ENCODE measurements around the gene THY1. TPM values are rescaled to one million over a fixed set of nuclear protein-coding genes. Genes with fewer than 3 reads are reported as not detected.
"Not testable (repeated sequence)": the region's sequence is repeated elsewhere in the genome, so short reads cannot be mapped to it uniquely, and the experiment has no call there.

Gene THY1
- total RNA-seq, 2 experiments from 2014 or later: 0.15 TPM; not detected in 1

- DNase-seq: no peak
- POLR2A ChIA-PET: no interaction called here
- CTCF ChIA-PET: no interaction called here
Observed at GRCh38 chr11:119453881-119454280, 30.9 kb upstream of the THY1 start.

GRCh38 chr11:119450590-119451326 is 27.8 kb upstream of the THY1 start:
- CTCF ChIA-PET: no interaction called here
- H3K4me1 Mint-ChIP-seq: peaks cover 1% of the 10 kb centered on the region
- no peak for DNase-seq
- no peak overlapping the region for H3K27ac Mint-ChIP-seq
- H3K4me3 Mint-ChIP-seq: no peak overlapping the region
- POLR2A ChIA-PET: no interaction called here
- H3K27me3 Mint-ChIP-seq: peaks cover 15% of the 10 kb centered on the region
- H3K36me3 Mint-ChIP-seq (ENCODE audit: low read depth): no peaks in the 10 kb centered on the region
- no peaks in the 10 kb centered on the region for H3K9me3 Mint-ChIP-seq

More at GRCh38 chr11:119453881-119454280, 30.9 kb upstream of the THY1 start:
- H3K4me3 Mint-ChIP-seq: no peak overlapping the region
- no peaks in the 10 kb centered on the region for H3K9me3 Mint-ChIP-seq
- no peaks in the 10 kb centered on the region for H3K36me3 Mint-ChIP-seq (ENCODE audit: low read depth)
- peaks cover 17% of the 10 kb centered on the region for H3K27me3 Mint-ChIP-seq
- no peaks in the 10 kb centered on the region for H3K4me1 Mint-ChIP-seq
- no peak overlapping the region for H3K27ac Mint-ChIP-seq

- no peaks in the 10 kb centered on the region for H3K9me3 Mint-ChIP-seq
- H3K27ac Mint-ChIP-seq: no peak overlapping the region
- no peaks in the 10 kb centered on the region for H3K36me3 Mint-ChIP-seq (ENCODE audit: low read depth)
- ChIA-PET POLR2A (no interaction called here), CTCF (no interaction called here)
- no peak for DNase-seq
- no peak overlapping the region for H3K4me3 Mint-ChIP-seq
- peaks cover 1% of the 10 kb centered on the region for H3K4me1 Mint-ChIP-seq
- H3K27me3 Mint-ChIP-seq: peaks cover 13% of the 10 kb centered on the region
Observed at GRCh38 chr11:119449498-119449897, 26.5 kb upstream of the THY1 start.

GRCh38 chr11:119448380-119448779 is 25.4 kb upstream of the THY1 start:
- no peaks in the 10 kb centered on the region for H3K9me3 Mint-ChIP-seq
- H3K4me3 Mint-ChIP-seq: no peak overlapping the region
- ChIA-PET CTCF (interaction anchor here (1.4 kb wide), 1 partner anchor 27 kb away, joined by 3 read pairs; no protein-coding TSS in a partner anchor), POLR2A (no interaction called here)
- DNase-seq: no peak
- peaks cover 1% of the 10 kb centered on the region for H3K4me1 Mint-ChIP-seq
- H3K27me3 Mint-ChIP-seq: peaks cover 15% of the 10 kb centered on the region
- no peaks in the 10 kb centered on the region for H3K36me3 Mint-ChIP-seq (ENCODE audit: low read depth)
- no peak overlapping the region for H3K27ac Mint-ChIP-seq

GRCh38 chr11:119447664-119448242 is 24.8 kb upstream of the THY1 start:
- no peak overlapping the region for H3K27ac Mint-ChIP-seq
- ChIA-PET POLR2A (no interaction called here), CTCF (interaction anchor here (1.4 kb wide), 1 partner anchor 27 kb away, joined by 3 read pairs; no protein-coding TSS in a partner anchor)
- no peaks in the 10 kb centered on the region for H3K36me3 Mint-ChIP-seq (ENCODE audit: low read depth)
- peaks cover 1% of the 10 kb centered on the region for H3K4me1 Mint-ChIP-seq
- H3K4me3 Mint-ChIP-seq: no peak overlapping the region
- DNase-seq: no peak
- H3K9me3 Mint-ChIP-seq: no peaks in the 10 kb centered on the region
- peaks cover 10% of the 10 kb centered on the region for H3K27me3 Mint-ChIP-seq

GRCh38 chr11:119446871-119447663 is 24.1 kb upstream of the THY1 start:
- Mint-ChIP-seq H3K4me3 (no peak overlapping the region), H3K27me3 (peaks cover 12% of the 10 kb centered on the region), H3K9me3 (no peaks in the 10 kb centered on the region), H3K27ac (no peak overlapping the region), H3K4me1 (peaks cover 1% of the 10 kb centered on the region), H3K36me3 (ENCODE audit: low read depth) (no peaks in the 10 kb centered on the region)
- no peak for DNase-seq
- ChIA-PET POLR2A (no interaction called here), CTCF (no interaction called here)

- CTCF ChIA-PET: no interaction called here
Observed at GRCh38 chr11:119446434-119446833, 23.5 kb upstream of the THY1 start.

GRCh38 chr11:119445850-119446249 is 22.9 kb upstream of the THY1 start:
- Mint-ChIP-seq H3K4me1 (peaks cover 7% of the 10 kb centered on the region), H3K36me3 (ENCODE audit: low read depth) (no peaks in the 10 kb centered on the region), H3K9me3 (no peaks in the 10 kb centered on the region), H3K27ac (no peak overlapping the region), H3K4me3 (no peak overlapping the region), H3K27me3 (peaks cover 13% of the 10 kb centered on the region)
- ChIA-PET POLR2A (no interaction called here), CTCF (no interaction called here)
- no peak for DNase-seq

More at GRCh38 chr11:119446434-119446833, 23.5 kb upstream of the THY1 start:
- Mint-ChIP-seq H3K9me3 (no peaks in the 10 kb centered on the region), H3K4me1 (peaks cover 1% of the 10 kb centered on the region), H3K36me3 (ENCODE audit: low read depth) (no peaks in the 10 kb centered on the region), H3K27me3 (peaks cover 8% of the 10 kb centered on the region), H3K4me3 (no peak overlapping the region), H3K27ac (no peak overlapping the region)
- POLR2A ChIA-PET: no interaction called here
- DNase-seq: no peak

GRCh38 chr11:119445379-119445778 is 22.4 kb upstream of the THY1 start:
- Mint-ChIP-seq H3K27me3 (peaks cover 15% of the 10 kb centered on the region), H3K9me3 (no peaks in the 10 kb centered on the region), H3K4me3 (no peak overlapping the region), H3K4me1 (peaks cover 8% of the 10 kb centered on the region), H3K27ac (no peak overlapping the region), H3K36me3 (ENCODE audit: low read depth) (no peaks in the 10 kb centered on the region)
- POLR2A ChIA-PET: no interaction called here
- CTCF ChIA-PET: no interaction called here
- no peak for DNase-seq

GRCh38 chr11:119441898-119442243 is 18.9 kb upstream of the THY1 start:
- H3K9me3 Mint-ChIP-seq: peaks cover 3% of the 10 kb centered on the region
- H3K36me3 Mint-ChIP-seq (ENCODE audit: low read depth): no peaks in the 10 kb centered on the region
- ChIA-PET POLR2A (no interaction called here), CTCF (no interaction called here)
- peaks cover 15% of the 10 kb centered on the region for H3K27me3 Mint-ChIP-seq
- no peak overlapping the region for H3K4me3 Mint-ChIP-seq
- peaks cover 7% of the 10 kb centered on the region for H3K4me1 Mint-ChIP-seq
- no peak overlapping the region for H3K27ac Mint-ChIP-seq
- DNase-seq: no peak

GRCh38 chr11:119438599-119438998 is 15.6 kb upstream of the THY1 start:
- Mint-ChIP-seq H3K4me3 (no peak overlapping the region), H3K27ac (no peak overlapping the region), H3K9me3 (peaks cover 3% of the 10 kb centered on the region), H3K27me3 (peaks cover 17% of the 10 kb centered on the region), H3K4me1 (peaks cover 7% of the 10 kb centered on the region), H3K36me3 (ENCODE audit: low read depth) (no peaks in the 10 kb centered on the region)
- POLR2A ChIA-PET: no interaction called here
- DNase-seq: no peak
- CTCF ChIA-PET: no interaction called here

- H3K4me1 Mint-ChIP-seq; H3K36me3 Mint-ChIP-seq (ENCODE audit: low read depth); H3K27ac Mint-ChIP-seq; CTCF ChIA-PET; POLR2A ChIA-PET; DNase-seq; H3K4me3 Mint-ChIP-seq; H3K9me3 Mint-ChIP-seq: not testable (repeated sequence)
- H3K27me3 Mint-ChIP-seq: peaks cover 13% of the 10 kb centered on the region
Observed at GRCh38 chr11:119437521-119437920, 14.5 kb upstream of the THY1 start.

- no peaks in the 10 kb centered on the region for H3K36me3 Mint-ChIP-seq (ENCODE audit: low read depth)
- POLR2A ChIA-PET: no interaction called here
- H3K27me3 Mint-ChIP-seq: peaks cover 14% of the 10 kb centered on the region
- H3K4me1 Mint-ChIP-seq: peaks cover 7% of the 10 kb centered on the region
- peaks cover 3% of the 10 kb centered on the region for H3K9me3 Mint-ChIP-seq
- no peak for DNase-seq
- H3K4me3 Mint-ChIP-seq: no peak overlapping the region
- CTCF ChIA-PET: no interaction called here
- H3K27ac Mint-ChIP-seq: no peak overlapping the region
Observed at GRCh38 chr11:119436711-119437110, 13.7 kb upstream of the THY1 start.
